22Rv1 (cell line): ENCODE data around the gene H6PD.

Experiments used
- H3K27ac ChIP-seq: fragments of 450-650 bp; 2 replicates; pipeline ENCODE4 v1.5.1; 2017
- ZFX ChIP-seq: fragments of 450-650 bp; IDR thresholded peaks from 2 replicates; pipeline ENCODE4 v1.6.1; 2017; ENCODE audit warnings: antibody characterized with exemption, borderline replicate concordance
- TF ChIP-seq, protein P1 (sequence below): fragments of 450-650 bp; IDR thresholded peaks from 2 replicates; pipeline ENCODE4 v1.5.1; 2017; ENCODE audit warnings: mild to moderate bottlenecking

H6PD gene

DNA sequence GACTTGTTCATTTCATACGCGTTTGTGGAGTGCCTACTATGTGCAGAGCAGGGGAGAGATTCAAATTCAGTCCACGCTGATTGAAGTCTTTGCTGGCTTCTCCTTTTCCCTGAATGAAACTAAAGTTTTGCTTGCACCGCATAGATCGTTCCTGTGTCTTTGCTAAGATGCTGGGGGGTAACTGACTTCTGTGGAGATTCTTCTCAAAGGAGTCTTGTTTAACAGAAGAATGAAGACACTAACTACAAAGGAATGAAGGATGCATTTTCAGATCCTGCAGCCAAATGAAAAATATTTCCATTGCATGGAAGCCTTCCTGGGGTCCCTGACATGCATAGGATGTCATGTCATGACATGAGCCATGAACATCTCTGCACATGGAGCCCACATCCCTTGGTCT is 26.9 kb upstream of the H6PD start:
- TF ChIP-seq, protein P1, sequence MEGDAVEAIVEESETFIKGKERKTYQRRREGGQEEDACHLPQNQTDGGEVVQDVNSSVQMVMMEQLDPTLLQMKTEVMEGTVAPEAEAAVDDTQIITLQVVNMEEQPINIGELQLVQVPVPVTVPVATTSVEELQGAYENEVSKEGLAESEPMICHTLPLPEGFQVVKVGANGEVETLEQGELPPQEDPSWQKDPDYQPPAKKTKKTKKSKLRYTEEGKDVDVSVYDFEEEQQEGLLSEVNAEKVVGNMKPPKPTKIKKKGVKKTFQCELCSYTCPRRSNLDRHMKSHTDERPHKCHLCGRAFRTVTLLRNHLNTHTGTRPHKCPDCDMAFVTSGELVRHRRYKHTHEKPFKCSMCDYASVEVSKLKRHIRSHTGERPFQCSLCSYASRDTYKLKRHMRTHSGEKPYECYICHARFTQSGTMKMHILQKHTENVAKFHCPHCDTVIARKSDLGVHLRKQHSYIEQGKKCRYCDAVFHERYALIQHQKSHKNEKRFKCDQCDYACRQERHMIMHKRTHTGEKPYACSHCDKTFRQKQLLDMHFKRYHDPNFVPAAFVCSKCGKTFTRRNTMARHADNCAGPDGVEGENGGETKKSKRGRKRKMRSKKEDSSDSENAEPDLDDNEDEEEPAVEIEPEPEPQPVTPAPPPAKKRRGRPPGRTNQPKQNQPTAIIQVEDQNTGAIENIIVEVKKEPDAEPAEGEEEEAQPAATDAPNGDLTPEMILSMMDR: no peak
- TF ChIP-seq ZFX: no peak
- H3K27ac ChIP-seq: no peak overlapping the region

DNA sequence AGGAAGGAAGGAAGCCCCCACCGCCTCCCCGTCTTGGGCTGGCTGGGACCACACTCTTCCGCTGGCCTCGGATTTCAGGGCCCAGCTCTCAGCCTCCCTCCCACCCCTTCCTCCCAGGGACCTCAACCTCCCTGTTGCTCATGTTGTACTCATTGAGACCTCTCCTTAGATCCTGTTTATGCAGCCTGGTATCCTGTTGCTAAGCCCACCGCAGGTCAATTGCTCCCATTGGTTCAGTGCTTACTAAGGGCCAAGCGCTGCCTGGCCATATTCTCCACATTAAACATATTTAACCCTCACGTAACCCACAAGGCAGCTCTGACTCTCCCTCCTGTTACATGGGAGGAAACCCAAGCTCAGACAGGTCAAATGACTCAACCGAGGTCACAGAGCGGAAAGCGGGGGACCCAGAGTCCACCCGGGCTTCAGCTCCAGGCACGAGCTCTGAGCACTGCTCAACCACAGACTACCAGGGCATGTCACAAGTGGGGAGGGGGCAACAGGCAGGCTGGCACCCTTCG is 23.2 kb upstream of the H6PD start:
- TF ChIP-seq ZFX: no peak
- TF ChIP-seq, protein P1: no peak
- no peak overlapping the region for H3K27ac ChIP-seq

DNA sequence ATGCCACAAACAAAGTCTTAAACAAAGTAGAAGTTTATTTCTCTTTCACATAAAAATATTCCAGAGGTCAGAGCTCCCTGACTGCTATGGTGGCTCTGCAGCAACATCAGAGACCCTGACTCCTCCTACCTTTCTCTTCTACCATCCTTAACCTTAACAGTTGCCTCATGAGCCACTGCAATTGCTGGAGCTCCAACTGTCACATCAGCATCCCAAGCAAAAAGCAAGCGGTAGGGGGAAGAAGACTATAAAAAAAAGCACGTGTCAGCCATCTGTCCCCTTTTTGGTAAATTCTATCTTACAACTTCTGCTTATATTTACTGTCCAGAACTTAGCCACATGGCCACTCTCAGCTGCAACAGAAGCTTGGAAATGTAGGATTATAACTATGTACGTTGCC is 21.8 kb upstream of the H6PD start:
- no peak overlapping the region for H3K27ac ChIP-seq
- TF ChIP-seq, protein P1: no peak
- no peak for TF ChIP-seq ZFX

DNA sequence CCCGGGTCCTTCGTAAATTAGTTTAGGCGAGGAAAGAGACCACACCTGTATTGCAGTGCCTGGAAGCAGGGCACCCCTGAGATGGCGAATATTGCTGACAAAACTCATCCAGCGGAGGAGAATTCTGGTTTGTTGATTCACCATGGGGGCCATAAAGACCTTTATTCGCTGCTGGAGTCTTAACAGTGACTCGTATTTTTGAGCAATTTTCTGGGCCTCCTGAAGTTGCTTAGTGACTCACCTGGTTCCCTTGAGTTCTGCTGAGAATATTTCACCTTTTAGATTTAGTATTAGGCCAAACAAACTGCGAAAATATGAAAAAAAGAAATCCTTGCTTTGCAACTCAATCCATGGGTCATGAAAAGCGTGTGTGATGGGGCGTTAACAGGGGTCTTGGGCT is 20.6 kb upstream of the H6PD start:
- no peak overlapping the region for H3K27ac ChIP-seq
- no peak for TF ChIP-seq ZFX
- TF ChIP-seq, protein P1: no peak

DNA sequence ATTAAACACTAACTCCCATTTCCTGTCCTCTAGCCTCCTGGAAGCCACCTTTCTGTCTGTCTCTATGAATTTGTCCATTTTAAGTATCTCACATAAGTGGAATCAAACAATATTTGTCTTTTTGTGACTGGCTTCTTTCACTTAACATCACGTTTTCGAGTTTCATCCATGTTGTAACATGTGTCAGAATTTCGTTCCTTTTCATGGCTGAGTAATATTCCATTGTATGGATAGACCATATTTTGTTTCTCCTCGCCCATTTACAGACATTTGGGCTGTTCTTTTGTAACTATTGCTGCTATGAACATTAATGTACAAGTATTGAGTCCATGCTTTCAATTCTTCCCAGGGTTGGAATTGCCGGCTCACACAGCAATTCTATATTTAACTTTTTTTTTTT is 15.7 kb upstream of the H6PD start:
- no peak for TF ChIP-seq ZFX
- TF ChIP-seq, protein P1: no peak
- H3K27ac ChIP-seq: no peak overlapping the region

DNA sequence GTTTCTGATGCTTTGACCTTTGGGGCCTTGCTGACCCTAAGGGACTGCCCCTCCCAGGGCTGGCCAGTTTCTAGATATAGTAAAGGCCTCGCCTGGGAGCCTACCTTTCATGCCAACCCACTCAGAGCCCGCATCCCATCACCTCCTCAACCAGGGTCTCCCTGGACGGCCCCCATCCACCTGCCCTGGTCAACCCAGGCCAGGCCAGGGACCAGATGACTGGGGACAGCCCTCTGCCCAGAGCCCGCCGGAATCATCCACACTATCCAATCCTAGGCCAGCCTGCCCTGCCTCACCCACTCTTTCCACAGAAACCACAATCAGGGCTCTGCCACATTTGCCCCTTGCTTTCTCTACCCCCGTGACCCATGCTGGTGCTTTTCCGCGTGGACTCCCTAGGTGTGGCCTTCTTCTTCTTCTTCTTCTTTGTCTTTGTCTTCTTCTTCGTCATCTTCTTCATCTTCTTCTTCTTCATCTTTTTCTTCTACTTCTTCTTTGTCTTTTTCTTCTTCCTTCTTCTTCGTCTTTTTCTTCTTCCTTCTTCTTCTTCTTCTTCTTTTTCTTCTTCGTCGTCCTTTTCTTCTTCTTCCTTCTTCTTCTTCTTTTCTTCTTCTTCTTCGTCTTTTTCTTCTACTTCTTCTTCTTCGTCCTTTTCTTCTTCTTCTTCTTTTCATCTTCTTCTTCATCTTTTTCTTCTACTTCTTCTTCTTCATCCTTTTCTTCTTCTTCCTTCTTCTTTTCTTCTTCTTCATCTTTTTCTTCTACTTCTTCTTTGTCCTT is 11.5 kb upstream of the H6PD start:
- TF ChIP-seq, protein P1: no peak
- TF ChIP-seq ZFX: no peak
- no peak overlapping the region for H3K27ac ChIP-seq

DNA sequence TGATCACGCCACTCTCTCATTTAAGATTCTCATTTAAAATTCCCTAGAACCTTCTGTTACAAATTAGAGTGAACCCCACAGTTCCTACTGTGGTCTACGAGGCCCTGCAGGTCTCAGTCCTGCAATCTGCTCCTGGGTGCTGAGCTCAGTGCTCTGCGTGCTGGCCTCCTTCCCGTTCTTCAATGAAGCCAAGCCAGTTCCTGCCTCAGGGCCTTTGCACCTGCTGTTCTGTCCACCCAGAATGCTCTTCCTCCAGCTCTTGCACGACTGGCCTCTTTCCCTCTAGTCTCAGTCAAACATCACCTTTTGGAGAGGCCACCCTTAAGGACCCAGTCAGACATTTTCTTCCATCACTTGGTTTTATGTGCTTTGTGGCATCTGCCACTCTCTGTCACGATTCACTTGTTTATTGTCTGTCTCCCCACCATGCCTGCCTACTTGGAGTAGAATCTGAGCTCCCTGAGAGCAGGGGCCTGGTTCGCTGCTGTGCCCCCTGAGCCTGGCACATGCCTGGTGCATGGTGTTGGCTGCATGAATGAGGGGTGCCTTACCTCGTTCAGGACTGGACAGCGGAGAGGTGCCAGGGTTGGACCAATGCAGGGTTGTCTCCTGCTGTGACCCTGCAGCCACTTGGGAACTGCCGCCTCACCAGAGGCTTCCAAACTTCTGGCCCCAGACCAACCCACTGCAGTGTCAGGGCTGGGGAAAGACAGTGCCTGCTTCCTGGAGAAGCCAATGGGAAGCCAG is 9.7 kb upstream of the H6PD start:
- H3K27ac ChIP-seq: no peak overlapping the region
- TF ChIP-seq, protein P1: no peak
- TF ChIP-seq ZFX: no peak
